ENCODE measurements around the gene SRGAP2B.
"Not testable (repeated sequence)": the region's sequence is repeated elsewhere in the genome, so short reads cannot be mapped to it uniquely, and the experiment has no call there.

GRCh38 chr1:145066486-145066885 is 28.6 kb downstream of the SRGAP2B start:
- TF ChIP-seq CTCF (conservative IDR thresholded peaks at IDR 0.05); ZFX (IDR thresholded peaks at IDR 0.05): not testable (repeated sequence)
